ENCODE measurements around the gene STXBP5.
"Not testable (repeated sequence)": the region's sequence is repeated elsewhere in the genome, so short reads cannot be mapped to it uniquely, and the experiment has no call there.

The STXBP5 gene

GRCh38 chr6:147310521-147310920 is 106.3 kb downstream of the STXBP5 start:
- DNase-seq: no peak

- DNase-seq: no peak
Observed at GRCh38 chr6:147311218-147311617, 107.0 kb downstream of the STXBP5 start.

GRCh38 chr6:147321260-147321659 is 117.0 kb downstream of the STXBP5 start:
- no peak for DNase-seq

- no peak for DNase-seq
Observed at GRCh38 chr6:147322299-147323162, 118.3 kb downstream of the STXBP5 start.

- DNase-seq: no peak
Observed at GRCh38 chr6:147325557-147325956, 121.3 kb downstream of the STXBP5 start.

- DNase-seq: no peak
Observed at GRCh38 chr6:147331401-147331800, 127.2 kb downstream of the STXBP5 start.

GRCh38 chr6:147337921-147338320 is 133.7 kb downstream of the STXBP5 start:
- DNase-seq: no peak

- no peak for DNase-seq
Observed at GRCh38 chr6:147341486-147341885, 137.3 kb downstream of the STXBP5 start.

- DNase-seq: no peak
Observed at GRCh38 chr6:147345902-147346301, 141.7 kb downstream of the STXBP5 start.

- DNase-seq: no peak
Observed at GRCh38 chr6:147347179-147347881, 143.1 kb downstream of the STXBP5 start.

GRCh38 chr6:147347882-147348575 is 143.8 kb downstream of the STXBP5 start:
- no peak for DNase-seq

GRCh38 chr6:147361311-147361981 is 157.2 kb downstream of the STXBP5 start:
- DNase-seq: no peak

- no peak for DNase-seq
Observed at GRCh38 chr6:147366290-147366689, 162.1 kb downstream of the STXBP5 start.

- DNase-seq: no peak
Observed at GRCh38 chr6:147371325-147371724, 167.1 kb downstream of the STXBP5 start.

GRCh38 chr6:147372806-147373205 is 168.6 kb downstream of the STXBP5 start:
- no peak for DNase-seq

- DNase-seq: no peak
Observed at GRCh38 chr6:147378819-147379218, 174.6 kb downstream of the STXBP5 start.

GRCh38 chr6:147380841-147381240 is 176.6 kb downstream of the STXBP5 start:
- not testable (repeated sequence) for DNase-seq

GRCh38 chr6:147381712-147382111 is 177.5 kb downstream of the STXBP5 start:
- no peak for DNase-seq

- DNase-seq: no peak
Observed at GRCh38 chr6:147382945-147383554, 178.8 kb downstream of the STXBP5 start.

GRCh38 chr6:147384029-147384428 is 179.8 kb downstream of the STXBP5 start:
- no peak for DNase-seq

- no peak for DNase-seq
Observed at GRCh38 chr6:147384737-147385710, 180.8 kb downstream of the STXBP5 start.
